ENCODE measurements around the gene NTSR1.

Gene NTSR1

DNA sequence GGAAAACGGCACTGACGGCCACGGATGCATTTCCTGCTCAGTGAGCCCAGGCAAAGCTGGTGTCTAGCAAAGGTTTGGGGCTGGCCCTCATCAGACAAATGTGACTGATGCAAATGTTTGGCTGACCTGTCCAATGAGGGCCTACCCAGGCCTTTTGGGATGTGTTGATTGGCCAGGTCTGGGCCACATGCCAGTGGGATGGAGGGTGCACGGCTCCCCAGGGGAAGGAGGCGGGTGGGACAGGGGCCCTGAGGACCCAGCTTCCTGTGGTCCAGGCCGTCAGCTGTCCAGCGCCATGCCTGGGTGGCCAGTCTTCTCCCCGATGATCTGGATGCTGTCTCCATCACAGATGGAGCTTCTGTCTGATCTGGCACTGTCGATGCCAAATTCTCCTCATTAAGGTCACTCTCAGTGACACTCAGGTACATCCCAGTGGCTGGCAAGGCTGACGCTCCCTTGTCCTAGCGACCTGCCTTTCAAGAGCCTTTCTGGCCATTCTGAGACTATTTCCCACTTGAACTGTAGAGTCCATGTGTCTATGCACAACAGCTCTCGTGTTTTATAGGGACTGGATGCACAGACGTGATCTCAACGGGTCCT lies 43.0 kb downstream of the NTSR1 start:
- H3K4me3 ChIP-seq (ENCODE audit: low read depth, low read length), result no peak overlapping the region
- TF ChIP-seq, protein P1, sequence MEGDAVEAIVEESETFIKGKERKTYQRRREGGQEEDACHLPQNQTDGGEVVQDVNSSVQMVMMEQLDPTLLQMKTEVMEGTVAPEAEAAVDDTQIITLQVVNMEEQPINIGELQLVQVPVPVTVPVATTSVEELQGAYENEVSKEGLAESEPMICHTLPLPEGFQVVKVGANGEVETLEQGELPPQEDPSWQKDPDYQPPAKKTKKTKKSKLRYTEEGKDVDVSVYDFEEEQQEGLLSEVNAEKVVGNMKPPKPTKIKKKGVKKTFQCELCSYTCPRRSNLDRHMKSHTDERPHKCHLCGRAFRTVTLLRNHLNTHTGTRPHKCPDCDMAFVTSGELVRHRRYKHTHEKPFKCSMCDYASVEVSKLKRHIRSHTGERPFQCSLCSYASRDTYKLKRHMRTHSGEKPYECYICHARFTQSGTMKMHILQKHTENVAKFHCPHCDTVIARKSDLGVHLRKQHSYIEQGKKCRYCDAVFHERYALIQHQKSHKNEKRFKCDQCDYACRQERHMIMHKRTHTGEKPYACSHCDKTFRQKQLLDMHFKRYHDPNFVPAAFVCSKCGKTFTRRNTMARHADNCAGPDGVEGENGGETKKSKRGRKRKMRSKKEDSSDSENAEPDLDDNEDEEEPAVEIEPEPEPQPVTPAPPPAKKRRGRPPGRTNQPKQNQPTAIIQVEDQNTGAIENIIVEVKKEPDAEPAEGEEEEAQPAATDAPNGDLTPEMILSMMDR (IDR thresholded peaks at IDR 0.05; ENCODE audit: low read depth, low read length), result no peak
- H3K36me3 ChIP-seq, result no peaks in the 10 kb centered on the region
- H3K27me3 ChIP-seq, result no peaks in the 10 kb centered on the region
- no peak for DNase-seq
- no peaks in the 10 kb centered on the region for H3K9me3 ChIP-seq
- no peaks in the 10 kb centered on the region for H3K4me1 ChIP-seq

DNA sequence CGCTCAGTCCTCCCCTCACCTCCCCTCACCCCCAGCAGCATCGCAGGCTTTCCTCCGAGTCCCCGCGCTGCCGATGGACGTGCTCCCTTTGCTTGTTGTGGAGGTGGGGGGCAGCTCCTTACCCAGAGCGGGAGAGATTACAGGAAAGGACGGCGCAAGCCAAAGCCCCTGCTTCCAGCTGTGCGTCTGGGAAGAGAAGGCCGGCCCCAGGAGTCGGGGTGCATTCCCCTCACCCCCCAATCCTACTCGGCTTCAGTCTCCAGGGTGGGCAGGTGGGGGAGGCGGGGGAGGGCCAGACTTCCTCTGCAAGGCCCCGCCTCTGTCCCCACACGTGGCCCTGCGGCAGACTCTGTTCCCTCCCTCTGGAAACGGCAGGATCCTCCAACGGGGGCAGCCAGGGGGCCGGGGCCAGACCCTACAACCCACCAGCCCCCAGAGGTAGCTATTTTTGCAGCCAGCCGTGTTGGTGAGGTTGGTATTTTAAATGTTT lies 43.6 kb downstream of the NTSR1 start:
- H3K4me1 ChIP-seq, result no peaks in the 10 kb centered on the region
- DNase-seq, result no peak
- no peak overlapping the region for H3K4me3 ChIP-seq (ENCODE audit: low read depth, low read length)
- no peaks in the 10 kb centered on the region for H3K9me3 ChIP-seq
- TF ChIP-seq, protein P1 (IDR thresholded peaks at IDR 0.05; ENCODE audit: low read depth, low read length), result no peak
- H3K27me3 ChIP-seq, result no peaks in the 10 kb centered on the region
- no peaks in the 10 kb centered on the region for H3K36me3 ChIP-seq

DNA sequence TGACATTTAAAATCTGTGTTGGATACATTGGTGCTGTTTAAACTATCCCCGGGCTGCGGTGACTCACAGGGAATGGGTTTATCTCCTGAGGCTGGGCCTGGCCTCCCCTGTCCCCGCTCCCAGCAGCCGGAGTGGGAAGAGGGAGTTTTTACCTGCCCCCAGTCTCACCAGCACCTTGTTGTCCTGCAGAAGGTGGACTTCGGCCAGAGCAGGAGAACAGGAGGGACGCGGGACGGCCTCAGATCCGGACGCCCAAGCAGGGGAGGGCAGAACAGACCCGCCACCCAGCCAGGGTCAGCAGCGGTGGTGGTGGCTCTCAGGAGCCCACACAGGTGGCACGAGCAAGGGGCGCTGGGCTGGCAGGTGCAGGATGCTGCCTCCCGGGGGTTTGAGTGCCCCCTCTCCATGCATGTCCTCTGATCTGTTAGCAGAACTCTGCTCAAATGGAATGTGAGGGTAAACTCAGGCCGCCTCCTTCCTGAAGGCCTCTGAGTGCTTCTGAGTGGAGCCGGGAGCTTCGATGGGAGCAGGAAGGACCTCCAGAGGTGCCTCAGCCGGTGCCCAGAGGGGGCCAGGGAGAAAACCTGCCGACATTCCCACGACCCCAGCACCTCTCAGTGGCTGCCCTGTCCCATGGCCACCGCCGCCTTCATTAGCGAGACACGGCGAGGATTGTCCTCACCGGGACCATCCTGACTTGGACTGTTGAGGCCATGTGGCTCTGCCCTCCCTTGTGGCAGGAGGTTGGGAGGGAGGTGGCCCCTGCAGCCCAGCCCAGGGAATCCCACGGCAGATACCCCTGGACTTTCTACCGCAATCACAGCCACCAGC lies 44.2 kb downstream of the NTSR1 start:
- TF ChIP-seq, protein P1 (IDR thresholded peaks at IDR 0.05; ENCODE audit: low read depth, low read length), result no peak
- H3K4me3 ChIP-seq (ENCODE audit: low read depth, low read length), result no peak overlapping the region
- no peaks in the 10 kb centered on the region for H3K36me3 ChIP-seq
- no peaks in the 10 kb centered on the region for H3K9me3 ChIP-seq
- DNase-seq, result no peak
- H3K4me1 ChIP-seq, result no peaks in the 10 kb centered on the region
- no peaks in the 10 kb centered on the region for H3K27me3 ChIP-seq

DNA sequence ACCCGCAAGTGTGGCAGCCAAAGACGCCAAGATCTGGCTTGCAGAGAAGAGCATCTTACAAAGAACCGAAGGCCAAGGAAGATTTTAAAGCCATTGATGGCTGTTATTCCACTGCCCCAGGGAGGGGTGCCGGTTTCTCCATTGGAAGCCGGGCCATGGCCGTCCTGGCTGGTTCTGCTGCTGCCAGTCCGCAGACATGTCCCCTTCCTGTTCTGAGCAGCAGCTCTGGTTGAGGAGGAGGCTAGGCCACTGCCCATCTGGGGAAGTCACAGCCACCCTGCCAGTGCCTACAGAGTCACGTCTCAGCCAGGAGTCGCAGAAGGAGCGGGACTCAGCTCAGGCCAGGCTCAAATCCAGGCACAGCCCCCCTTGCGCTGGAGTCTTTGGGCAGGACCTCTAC lies 45.0 kb downstream of the NTSR1 start:
- TF ChIP-seq, protein P1 (IDR thresholded peaks at IDR 0.05; ENCODE audit: low read depth, low read length), result no peak

DNA sequence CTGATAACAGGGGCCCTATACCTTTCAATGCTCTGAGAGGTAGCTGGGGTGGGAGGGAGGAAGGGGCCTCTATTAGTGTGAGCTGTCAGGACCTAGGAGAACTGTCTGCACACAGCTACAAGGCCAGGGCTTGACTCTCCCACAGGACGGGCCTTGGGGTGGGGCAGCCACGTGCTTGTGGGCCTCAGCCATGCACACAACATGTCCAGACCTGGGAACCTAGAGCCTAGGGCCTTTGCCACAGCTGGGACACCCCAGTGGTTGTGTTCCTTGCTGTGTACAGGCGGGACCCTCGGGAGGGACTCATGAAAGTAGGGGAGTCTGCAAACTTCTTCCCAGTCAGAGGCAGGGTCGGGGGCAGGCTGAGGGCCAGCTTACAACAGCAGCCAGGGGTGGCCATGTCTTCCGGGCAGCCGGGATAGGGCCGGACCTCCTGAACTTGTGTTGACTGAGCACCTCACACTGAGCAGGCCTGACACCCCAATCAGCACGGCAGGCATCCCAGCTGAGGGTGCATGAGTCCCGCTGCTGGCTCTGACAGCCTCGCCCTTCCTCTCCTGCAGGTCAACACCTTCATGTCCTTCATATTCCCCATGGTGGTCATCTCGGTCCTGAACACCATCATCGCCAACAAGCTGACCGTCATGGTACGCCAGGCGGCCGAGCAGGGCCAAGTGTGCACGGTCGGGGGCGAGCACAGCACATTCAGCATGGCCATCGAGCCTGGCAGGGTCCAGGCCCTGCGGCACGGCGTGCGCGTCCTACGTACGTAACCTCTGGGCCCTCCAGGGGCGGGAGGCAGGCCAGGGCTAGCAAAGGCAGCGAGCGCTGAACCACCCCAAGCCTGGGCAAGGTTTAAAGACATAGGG lies 45.7 kb downstream of the NTSR1 start:
- H3K27me3 ChIP-seq, result no peaks in the 10 kb centered on the region
- DNase-seq, result no peak
- no peak overlapping the region for H3K4me3 ChIP-seq (ENCODE audit: low read depth, low read length)
- TF ChIP-seq, protein P1 (IDR thresholded peaks at IDR 0.05; ENCODE audit: low read depth, low read length), result no peak
- H3K36me3 ChIP-seq, result no peaks in the 10 kb centered on the region
- H3K4me1 ChIP-seq, result no peaks in the 10 kb centered on the region
- no peaks in the 10 kb centered on the region for H3K9me3 ChIP-seq

More for the DNA sequence above, 45.0 kb downstream of the NTSR1 start:
- H3K27me3 ChIP-seq, result no peaks in the 10 kb centered on the region
- no peaks in the 10 kb centered on the region for H3K36me3 ChIP-seq
- no peaks in the 10 kb centered on the region for H3K9me3 ChIP-seq
- H3K4me3 ChIP-seq (ENCODE audit: low read depth, low read length), result no peak overlapping the region
- DNase-seq, result no peak
- no peaks in the 10 kb centered on the region for H3K4me1 ChIP-seq

Data from BE2C (cell line).